ENCODE data around the gene DHX35. TPM values are rescaled to one million over a fixed set of nuclear protein-coding genes. Genes with fewer than 3 reads are reported as not detected.
A peak's percentile ranks its signal among the peaks of the same experiment; 100 is the strongest.

The DHX35 gene
- total and polyA plus RNA-seq, 10 of the 15 experiments (the other 5 are each of a cell fraction or from before 2014, with no cell fraction given), result 4.3 to 21.6 (median 14.9) TPM

DNA sequence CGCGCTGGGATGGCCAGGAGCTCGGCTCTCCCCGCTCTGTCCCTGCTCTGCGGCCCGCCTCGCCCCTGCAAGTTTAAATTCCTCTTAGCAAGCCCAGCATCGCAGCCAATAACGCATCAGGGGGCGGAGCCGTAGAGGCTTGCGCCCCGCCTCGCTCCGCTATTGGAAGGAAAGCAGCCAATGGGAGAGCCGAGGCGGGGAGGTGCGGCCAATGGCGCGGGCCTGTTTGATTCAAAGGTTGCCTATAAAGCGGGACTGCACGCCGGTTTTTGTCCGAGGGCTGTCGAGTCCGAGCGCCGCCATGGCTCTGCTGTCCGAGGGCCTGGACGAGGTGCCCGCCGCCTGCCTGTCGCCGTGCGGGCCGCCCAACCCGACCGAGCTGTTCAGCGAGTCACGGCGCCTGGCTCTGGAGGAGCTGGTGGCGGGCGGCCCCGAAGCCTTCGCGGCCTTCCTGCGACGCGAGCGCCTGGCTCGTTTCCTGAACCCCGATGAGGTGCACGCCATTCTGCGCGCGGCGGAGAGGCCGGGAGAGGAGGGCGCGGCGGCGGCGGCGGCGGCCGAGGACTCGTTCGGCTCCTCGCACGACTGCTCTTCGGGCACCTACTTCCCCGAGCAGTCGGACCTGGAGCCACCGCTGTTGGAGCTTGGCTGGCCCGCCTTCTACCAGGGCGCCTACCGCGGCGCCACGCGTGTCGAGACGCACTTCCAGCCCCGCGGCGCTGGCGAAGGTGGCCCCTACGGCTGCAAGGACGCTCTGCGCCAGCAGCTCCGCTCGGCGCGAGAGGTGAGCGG lies 35.8 kb upstream of the DHX35 start, which contains the start of gene FAM83D (continued):
- no peak; the same call in 1 of the 2 replicates for TF ChIP-seq RAD21 (IDR thresholded peaks at IDR 0.05; ENCODE audit: insufficient read depth, low read depth, low read length)
- peak; percentile 96 for TF ChIP-seq POLR2AphosphoS5 (IDR thresholded peaks at IDR 0.05; ENCODE audit: low read length)
- TF ChIP-seq SIN3A (IDR thresholded peaks at IDR 0.05; ENCODE audit: low read depth, low read length), result peak; percentile 97; the same call in 1 of the 2 replicates
- no peak for TF ChIP-seq HDAC6 (IDR thresholded peaks at IDR 0.05; ENCODE audit: unreplicated experiment)
- TF ChIP-seq CBX5 (IDR thresholded peaks at IDR 0.05; ENCODE audit: low read depth), result no peak; the same call in 1 of the 2 replicates
- TF ChIP-seq PAX8 (IDR thresholded peaks at IDR 0.05), result no peak
- TF ChIP-seq, protein P1, sequence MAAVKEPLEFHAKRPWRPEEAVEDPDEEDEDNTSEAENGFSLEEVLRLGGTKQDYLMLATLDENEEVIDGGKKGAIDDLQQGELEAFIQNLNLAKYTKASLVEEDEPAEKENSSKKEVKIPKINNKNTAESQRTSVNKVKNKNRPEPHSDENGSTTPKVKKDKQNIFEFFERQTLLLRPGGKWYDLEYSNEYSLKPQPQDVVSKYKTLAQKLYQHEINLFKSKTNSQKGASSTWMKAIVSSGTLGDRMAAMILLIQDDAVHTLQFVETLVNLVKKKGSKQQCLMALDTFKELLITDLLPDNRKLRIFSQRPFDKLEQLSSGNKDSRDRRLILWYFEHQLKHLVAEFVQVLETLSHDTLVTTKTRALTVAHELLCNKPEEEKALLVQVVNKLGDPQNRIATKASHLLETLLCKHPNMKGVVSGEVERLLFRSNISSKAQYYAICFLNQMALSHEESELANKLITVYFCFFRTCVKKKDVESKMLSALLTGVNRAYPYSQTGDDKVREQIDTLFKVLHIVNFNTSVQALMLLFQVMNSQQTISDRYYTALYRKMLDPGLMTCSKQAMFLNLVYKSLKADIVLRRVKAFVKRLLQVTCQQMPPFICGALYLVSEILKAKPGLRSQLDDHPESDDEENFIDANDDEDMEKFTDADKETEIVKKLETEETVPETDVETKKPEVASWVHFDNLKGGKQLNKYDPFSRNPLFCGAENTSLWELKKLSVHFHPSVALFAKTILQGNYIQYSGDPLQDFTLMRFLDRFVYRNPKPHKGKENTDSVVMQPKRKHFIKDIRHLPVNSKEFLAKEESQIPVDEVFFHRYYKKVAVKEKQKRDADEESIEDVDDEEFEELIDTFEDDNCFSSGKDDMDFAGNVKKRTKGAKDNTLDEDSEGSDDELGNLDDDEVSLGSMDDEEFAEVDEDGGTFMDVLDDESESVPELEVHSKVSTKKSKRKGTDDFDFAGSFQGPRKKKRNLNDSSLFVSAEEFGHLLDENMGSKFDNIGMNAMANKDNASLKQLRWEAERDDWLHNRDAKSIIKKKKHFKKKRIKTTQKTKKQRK (IDR thresholded peaks at IDR 0.05; ENCODE audit: low read depth, low read length), result no peak
- no peak for TF ChIP-seq BCL3 (IDR thresholded peaks at IDR 0.05; ENCODE audit: borderline replicate concordance, insufficient read depth, low read depth, low read length, poor library complexity, severe bottlenecking)
